Endometrium (tissue), 2 donors: Measurements from ENCODE around the gene MPG.

Source experiments
- FAIRE-seq: peaks from 2 replicates; lab custom pipeline; 2012; peaks lifted over from hg19 to GRCh38; lab: Jason Lieb, UNC
- donor health status: control.
- donor health status: control.

Gene MPG

GRCh38 chr16:50769-51591 lies 27.0 kb upstream of the MPG start:
- FAIRE-seq = no peak

GRCh38 chr16:53346-54236 lies 24.4 kb upstream of the MPG start, which contains the start of the genes POLR3K and SNRNP25:
Gene POLR3K (minus strand): TSS chr16:53608. CDS start chr16:53586, 22 bp downstream.
Gene SNRNP25 (plus strand): TSS chr16:53828. CDS start chr16:54017, 189 bp downstream.
- no peak for FAIRE-seq

- FAIRE-seq = no peak
Measured at GRCh38 chr16:54237-54581, 23.8 kb upstream of the MPG start.

GRCh38 chr16:55571-56136 lies 22.4 kb upstream of the MPG start:
- no peak for FAIRE-seq

GRCh38 chr16:56231-56927 lies 21.6 kb upstream of the MPG start:
- FAIRE-seq = no peak

GRCh38 chr16:57711-58110 lies 20.3 kb upstream of the MPG start:
- no peak for FAIRE-seq

GRCh38 chr16:58491-59439 lies 19.3 kb upstream of the MPG start:
- no peak for FAIRE-seq

GRCh38 chr16:59440-60059 lies 18.5 kb upstream of the MPG start:
- FAIRE-seq = no peak

GRCh38 chr16:60166-60565 lies 17.9 kb upstream of the MPG start:
- FAIRE-seq = no peak

GRCh38 chr16:60929-61878 lies 16.8 kb upstream of the MPG start:
- FAIRE-seq = no peak

GRCh38 chr16:61879-62281 lies 16.1 kb upstream of the MPG start:
- no peak for FAIRE-seq

- no peak for FAIRE-seq
Measured at GRCh38 chr16:62283-62967, 15.6 kb upstream of the MPG start.

GRCh38 chr16:62968-63391 lies 15.0 kb upstream of the MPG start:
- FAIRE-seq = no peak

GRCh38 chr16:63466-63865 lies 14.6 kb upstream of the MPG start:
- no peak for FAIRE-seq

GRCh38 chr16:63998-64913 lies 13.8 kb upstream of the MPG start:
- no peak for FAIRE-seq

- FAIRE-seq = no peak
Measured at GRCh38 chr16:64914-65255, 13.1 kb upstream of the MPG start.

- no peak for FAIRE-seq
Measured at GRCh38 chr16:65745-66144, 12.3 kb upstream of the MPG start.
